ENCODE results near the gene LIME1.

DNA sequence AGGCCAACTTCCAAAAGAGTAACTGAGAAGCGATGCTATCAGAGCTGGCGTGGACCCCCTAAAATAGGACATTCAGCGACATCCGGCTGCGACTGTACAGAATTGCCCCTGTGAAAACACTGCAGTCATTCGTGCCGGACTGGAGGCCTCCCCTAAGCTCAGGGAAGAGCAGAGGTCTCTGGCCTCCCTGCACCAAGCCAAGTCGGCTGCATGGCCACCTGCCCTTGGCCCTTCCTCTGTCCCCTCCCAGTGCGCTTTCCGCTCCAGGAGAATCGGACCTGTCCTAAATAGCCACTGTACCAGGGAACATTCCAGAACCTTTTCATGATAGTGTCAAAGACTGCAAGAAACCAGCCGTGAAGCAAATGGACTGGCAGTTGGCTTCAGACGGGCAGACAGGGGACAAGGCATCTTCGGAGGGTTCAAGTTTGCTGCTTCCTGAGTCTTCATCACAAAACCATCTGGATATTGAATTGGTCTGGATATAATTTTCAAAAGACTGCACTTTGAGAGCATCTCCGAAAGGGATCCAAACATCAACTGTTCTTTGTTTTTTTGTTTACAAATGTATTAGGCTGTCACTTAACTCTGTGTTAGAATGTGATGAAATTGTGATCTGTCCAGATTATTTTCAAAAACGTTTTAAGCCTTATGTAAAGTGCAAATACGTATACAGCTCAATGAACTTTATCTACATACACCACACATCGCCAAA, 19.6 kb downstream of the LIME1 start:
- TF ChIP-seq POLR2A (IDR thresholded peaks at IDR 0.05; ENCODE audit: borderline replicate concordance, extremely low read depth, insufficient read depth, insufficient read length) (no peak), ZFX (IDR thresholded peaks at IDR 0.05) (no peak), EZH2 (IDR thresholded peaks at IDR 0.05) (no peak), ELF1 (IDR thresholded peaks at IDR 0.05; ENCODE audit: borderline replicate concordance, low read depth) (no peak), POLR2AphosphoS5 (IDR thresholded peaks at IDR 0.05; ENCODE audit: low read depth, low read length) (no peak), SIN3A (IDR thresholded peaks at IDR 0.05; ENCODE audit: low read depth) (no peak), TCF7L2 (IDR thresholded peaks at IDR 0.05; ENCODE audit: borderline replicate concordance, extremely low read depth, insufficient read depth, insufficient read length) (no peak), RAD21 (IDR thresholded peaks at IDR 0.05; ENCODE audit: low read depth) (no peak), SP1 (IDR thresholded peaks at IDR 0.05; ENCODE audit: low read depth) (no peak), MAX (IDR thresholded peaks at IDR 0.05) (no peak), EZH2phosphoT487 (IDR thresholded peaks at IDR 0.05; ENCODE audit: borderline replicate concordance) (no peak), ZNF274 (IDR thresholded peaks at IDR 0.05; ENCODE audit: low read depth, low read length) (no peak)
- TF ChIP-seq, protein P1, sequence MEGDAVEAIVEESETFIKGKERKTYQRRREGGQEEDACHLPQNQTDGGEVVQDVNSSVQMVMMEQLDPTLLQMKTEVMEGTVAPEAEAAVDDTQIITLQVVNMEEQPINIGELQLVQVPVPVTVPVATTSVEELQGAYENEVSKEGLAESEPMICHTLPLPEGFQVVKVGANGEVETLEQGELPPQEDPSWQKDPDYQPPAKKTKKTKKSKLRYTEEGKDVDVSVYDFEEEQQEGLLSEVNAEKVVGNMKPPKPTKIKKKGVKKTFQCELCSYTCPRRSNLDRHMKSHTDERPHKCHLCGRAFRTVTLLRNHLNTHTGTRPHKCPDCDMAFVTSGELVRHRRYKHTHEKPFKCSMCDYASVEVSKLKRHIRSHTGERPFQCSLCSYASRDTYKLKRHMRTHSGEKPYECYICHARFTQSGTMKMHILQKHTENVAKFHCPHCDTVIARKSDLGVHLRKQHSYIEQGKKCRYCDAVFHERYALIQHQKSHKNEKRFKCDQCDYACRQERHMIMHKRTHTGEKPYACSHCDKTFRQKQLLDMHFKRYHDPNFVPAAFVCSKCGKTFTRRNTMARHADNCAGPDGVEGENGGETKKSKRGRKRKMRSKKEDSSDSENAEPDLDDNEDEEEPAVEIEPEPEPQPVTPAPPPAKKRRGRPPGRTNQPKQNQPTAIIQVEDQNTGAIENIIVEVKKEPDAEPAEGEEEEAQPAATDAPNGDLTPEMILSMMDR (IDR thresholded peaks at IDR 0.05 in 2 of 3, conservative IDR thresholded peaks at IDR 0.05 in 1 of 3; ENCODE audit: borderline replicate concordance in 1 of 3, insufficient read depth in 1 of 3, low read depth in 2 of 3, low read length in 2 of 3), result no peak
- TF ChIP-seq, protein P2, sequence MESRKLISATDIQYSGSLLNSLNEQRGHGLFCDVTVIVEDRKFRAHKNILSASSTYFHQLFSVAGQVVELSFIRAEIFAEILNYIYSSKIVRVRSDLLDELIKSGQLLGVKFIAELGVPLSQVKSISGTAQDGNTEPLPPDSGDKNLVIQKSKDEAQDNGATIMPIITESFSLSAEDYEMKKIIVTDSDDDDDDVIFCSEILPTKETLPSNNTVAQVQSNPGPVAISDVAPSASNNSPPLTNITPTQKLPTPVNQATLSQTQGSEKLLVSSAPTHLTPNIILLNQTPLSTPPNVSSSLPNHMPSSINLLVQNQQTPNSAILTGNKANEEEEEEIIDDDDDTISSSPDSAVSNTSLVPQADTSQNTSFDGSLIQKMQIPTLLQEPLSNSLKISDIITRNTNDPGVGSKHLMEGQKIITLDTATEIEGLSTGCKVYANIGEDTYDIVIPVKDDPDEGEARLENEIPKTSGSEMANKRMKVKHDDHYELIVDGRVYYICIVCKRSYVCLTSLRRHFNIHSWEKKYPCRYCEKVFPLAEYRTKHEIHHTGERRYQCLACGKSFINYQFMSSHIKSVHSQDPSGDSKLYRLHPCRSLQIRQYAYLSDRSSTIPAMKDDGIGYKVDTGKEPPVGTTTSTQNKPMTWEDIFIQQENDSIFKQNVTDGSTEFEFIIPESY (IDR thresholded peaks at IDR 0.05; ENCODE audit: extremely low read depth, insufficient replicate concordance, low read length), result no peak
